ENCODE measurements around the gene KIF24.
"Not testable (repeated sequence)": the region's sequence is repeated elsewhere in the genome, so short reads cannot be mapped to it uniquely, and the experiment has no call there.

KIF24 gene

DNA sequence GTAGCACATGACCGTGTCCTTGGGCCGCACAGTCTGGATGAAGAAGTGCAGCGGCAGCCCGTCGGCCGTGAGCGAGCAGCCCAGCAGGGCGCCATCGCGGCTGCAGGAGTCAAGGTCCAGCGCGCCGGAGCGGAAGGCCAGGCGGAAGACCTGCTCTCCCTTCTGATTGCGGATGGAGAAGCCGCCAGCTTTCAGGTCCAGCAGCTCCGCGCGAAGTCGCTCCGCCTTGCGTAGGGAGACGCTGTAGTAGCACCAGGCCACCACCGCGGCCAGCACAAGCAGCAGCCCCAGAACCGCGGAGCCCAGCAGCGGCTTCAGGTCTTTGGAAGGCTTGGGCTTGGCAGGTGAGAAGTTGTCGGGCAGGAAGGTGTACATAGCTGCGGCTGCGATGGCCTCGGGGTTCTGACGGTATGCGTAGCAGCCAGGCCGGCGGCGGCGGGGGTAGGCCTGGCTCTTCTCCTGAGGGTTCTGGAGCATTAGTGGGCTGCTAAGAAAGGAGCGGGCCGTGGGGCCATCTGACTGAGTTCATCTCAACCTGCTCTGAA lies 43.5 kb upstream of the KIF24 start:
- H3K9me3 ChIP-seq (ENCODE audit: control insufficient read depth in 2 of 2, low read length in 2 of 2) = no peaks in the 10 kb centered on the region
- H3K27ac ChIP-seq (ENCODE audit: low read depth in 2 of 2, low read length in 2 of 2) = no peak overlapping the region
- peaks cover 19 to 21% of the 10 kb centered on the region in 2 donors for H3K4me1 ChIP-seq (ENCODE audit: control insufficient read depth in 2 of 2, insufficient read depth in 2 of 2, low read length in 2 of 2)
- peaks cover 31 to 34% of the 10 kb centered on the region in 2 donors for H3K36me3 ChIP-seq (ENCODE audit: control insufficient read depth in 2 of 2, insufficient read depth in 2 of 2, low read length in 2 of 2)
- H3K9ac ChIP-seq (ENCODE audit: low read depth in 1 of 2, low read length in 2 of 2) = no peak overlapping the region
- no peaks in the 10 kb centered on the region for H3K27me3 ChIP-seq (ENCODE audit: control insufficient read depth in 2 of 2, insufficient read depth in 2 of 2, low read length in 2 of 2)
- H3K4me3 ChIP-seq (ENCODE audit: low read length in 2 of 2) = no peak overlapping the region

DNA sequence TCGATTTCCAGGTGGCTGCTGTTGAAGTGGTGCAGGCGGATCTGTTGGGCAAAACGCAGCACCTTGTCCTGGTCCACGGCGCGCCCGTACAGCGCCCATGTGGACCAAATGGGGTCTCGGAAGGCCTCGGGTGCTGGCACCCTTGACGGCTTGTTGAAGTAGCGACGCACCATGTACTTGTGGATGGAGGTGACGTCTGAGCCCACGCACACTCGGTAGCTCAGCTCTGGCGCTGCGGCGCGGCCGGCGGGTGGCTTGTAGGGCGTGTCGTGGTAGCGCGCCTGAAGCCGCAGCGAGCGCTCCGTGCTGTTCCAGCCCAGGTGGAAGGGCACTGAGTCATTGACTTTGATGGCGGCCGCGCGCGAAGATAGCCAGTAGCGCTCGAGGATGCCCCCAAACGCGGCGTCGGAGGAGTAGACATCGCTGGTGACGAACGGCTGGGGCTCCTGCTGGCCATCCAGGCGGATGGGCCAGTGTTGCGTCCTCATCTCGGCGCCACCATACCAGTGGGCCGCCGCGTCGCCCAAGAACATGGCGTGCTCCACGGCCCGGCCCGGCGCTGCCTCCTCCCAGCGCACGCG lies 42.9 kb upstream of the KIF24 start:
- Histone ChIP-seq H3K4me1 (ENCODE audit: control insufficient read depth in 2 of 2, insufficient read depth in 2 of 2, low read length in 2 of 2) (peaks cover 15 to 21% of the 10 kb centered on the region in 2 donors), H3K27ac (ENCODE audit: low read depth in 2 of 2, low read length in 2 of 2) (no peak overlapping the region), H3K9me3 (ENCODE audit: control insufficient read depth in 2 of 2, low read length in 2 of 2) (no peaks in the 10 kb centered on the region), H3K27me3 (ENCODE audit: control insufficient read depth in 2 of 2, insufficient read depth in 2 of 2, low read length in 2 of 2) (no peaks in the 10 kb centered on the region), H3K36me3 (ENCODE audit: control insufficient read depth in 2 of 2, insufficient read depth in 2 of 2, low read length in 2 of 2) (peaks cover 34 to 35% of the 10 kb centered on the region in 2 donors), H3K4me3 (ENCODE audit: low read length in 2 of 2) (no peak overlapping the region), H3K9ac (ENCODE audit: low read depth in 1 of 2, low read length in 2 of 2) (no peak overlapping the region)

DNA sequence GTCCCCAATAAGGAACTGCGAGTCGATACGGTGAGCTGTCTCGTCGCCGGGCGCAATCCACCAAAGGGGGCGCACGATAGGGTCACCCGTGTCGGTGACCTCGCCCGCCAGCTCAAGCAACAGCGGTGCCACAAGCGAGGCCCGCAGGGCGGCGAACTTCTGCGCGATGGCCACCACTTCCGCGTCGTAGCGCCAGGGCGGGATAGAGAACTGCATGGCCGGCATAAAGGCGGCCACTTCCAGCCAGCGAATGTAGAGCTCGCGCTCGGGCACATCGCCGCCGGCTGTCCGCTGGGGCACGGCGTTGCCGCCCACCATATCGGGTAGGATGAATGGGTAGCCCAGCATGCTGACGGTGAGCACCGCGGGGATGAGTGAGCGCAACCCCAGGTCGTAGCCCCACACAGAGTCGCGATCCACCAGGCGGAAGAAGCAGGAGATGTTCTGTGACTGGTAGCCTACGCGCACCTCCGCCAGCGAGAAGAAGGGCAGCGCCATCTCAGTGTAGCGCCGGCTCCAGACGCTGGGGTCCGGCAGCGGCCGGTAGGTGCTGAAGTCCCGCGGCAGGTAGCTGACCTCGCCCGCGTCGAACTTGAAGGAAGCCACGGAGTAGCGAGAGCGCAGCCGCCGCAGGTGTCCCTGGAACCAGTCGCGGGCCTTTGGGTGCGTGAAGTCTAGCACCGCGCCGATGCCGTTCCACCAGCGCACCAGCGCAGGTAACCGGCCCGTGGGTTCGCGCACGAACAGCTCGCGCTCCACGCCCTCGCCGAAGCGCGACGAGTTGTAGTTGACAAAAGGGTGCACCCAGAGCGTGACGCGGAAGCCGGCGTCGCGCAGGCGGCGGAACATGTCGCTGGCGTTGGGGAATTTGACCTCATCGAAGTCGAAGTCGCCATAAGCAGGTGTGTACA lies 42.2 kb upstream of the KIF24 start:
- no peaks in the 10 kb centered on the region for H3K9me3 ChIP-seq (ENCODE audit: control insufficient read depth in 2 of 2, low read length in 2 of 2)
- H3K4me3 ChIP-seq (ENCODE audit: low read length in 2 of 2) = no peak overlapping the region
- H3K4me1 ChIP-seq (ENCODE audit: control insufficient read depth in 2 of 2, insufficient read depth in 2 of 2, low read length in 2 of 2) = peaks cover 13 to 21% of the 10 kb centered on the region in 2 donors
- no peak overlapping the region for H3K27ac ChIP-seq (ENCODE audit: low read depth in 2 of 2, low read length in 2 of 2)
- no peaks in the 10 kb centered on the region for H3K27me3 ChIP-seq (ENCODE audit: control insufficient read depth in 2 of 2, insufficient read depth in 2 of 2, low read length in 2 of 2)
- no peak overlapping the region for H3K9ac ChIP-seq (ENCODE audit: low read depth in 1 of 2, low read length in 2 of 2)
- peaks cover 34 to 35% of the 10 kb centered on the region in 2 donors for H3K36me3 ChIP-seq (ENCODE audit: control insufficient read depth in 2 of 2, insufficient read depth in 2 of 2, low read length in 2 of 2)

DNA sequence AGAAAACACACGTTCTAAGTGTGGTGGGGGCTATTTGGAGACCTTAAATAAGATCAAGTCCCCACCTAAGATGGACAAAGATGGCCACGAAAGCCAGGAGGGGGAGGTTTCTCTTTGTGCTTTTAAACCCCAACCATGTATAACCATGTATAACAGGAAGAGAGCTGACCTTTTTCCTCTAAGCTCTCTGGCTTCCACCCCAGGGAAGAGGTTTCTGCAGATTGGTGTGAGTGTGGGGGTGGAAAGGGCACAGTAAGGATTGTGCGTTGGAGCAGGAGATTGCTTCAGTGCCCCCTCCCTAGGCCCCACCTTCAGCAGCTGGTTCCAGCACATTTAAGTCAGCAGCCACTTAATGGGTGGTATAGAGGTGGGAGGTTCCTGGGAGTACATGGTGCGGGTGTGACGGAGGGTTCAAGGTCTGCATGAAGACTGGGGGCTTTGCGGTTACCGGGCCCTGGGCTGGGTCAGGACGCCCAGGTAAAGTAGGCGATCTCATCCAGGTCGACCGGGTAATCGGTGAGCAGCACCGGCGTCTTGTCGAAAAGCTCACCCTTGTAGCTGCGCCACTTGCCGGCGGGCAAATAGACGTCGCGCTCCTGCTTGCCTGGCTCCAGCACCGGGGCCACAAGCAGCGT lies 41.4 kb upstream of the KIF24 start:
- Histone ChIP-seq H3K27me3 (ENCODE audit: control insufficient read depth in 2 of 2, insufficient read depth in 2 of 2, low read length in 2 of 2) (no peaks in the 10 kb centered on the region), H3K9me3 (ENCODE audit: control insufficient read depth in 2 of 2, low read length in 2 of 2) (no peaks in the 10 kb centered on the region), H3K4me1 (ENCODE audit: control insufficient read depth in 2 of 2, insufficient read depth in 2 of 2, low read length in 2 of 2) (peaks cover 6 to 13% of the 10 kb centered on the region in 2 donors), H3K9ac (ENCODE audit: low read depth in 1 of 2, low read length in 2 of 2) (no peak overlapping the region), H3K4me3 (ENCODE audit: low read length in 2 of 2) (no peak overlapping the region), H3K27ac (ENCODE audit: low read depth in 2 of 2, low read length in 2 of 2) (no peak overlapping the region), H3K36me3 (ENCODE audit: control insufficient read depth in 2 of 2, insufficient read depth in 2 of 2, low read length in 2 of 2) (peaks cover 34 to 35% of the 10 kb centered on the region in 2 donors)

DNA sequence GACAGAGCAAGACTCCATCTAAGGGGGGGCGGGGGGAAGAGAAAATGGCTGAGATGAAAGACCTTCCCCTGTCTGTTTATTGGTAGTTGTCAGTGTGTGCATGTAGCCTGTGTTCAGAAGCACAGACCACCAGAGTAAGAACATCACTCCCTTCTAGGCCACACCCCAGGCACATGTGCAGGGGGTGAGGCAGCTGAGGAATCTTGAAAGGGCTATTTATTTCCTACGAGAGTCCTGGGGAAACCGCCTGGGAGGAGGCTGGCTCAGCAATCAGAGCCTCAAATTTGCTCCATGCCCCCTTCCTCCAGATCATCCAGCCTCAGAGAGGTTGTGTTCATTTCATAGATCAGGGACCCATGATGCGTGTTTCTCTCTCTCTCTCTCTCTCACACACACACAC lies 40.6 kb upstream of the KIF24 start:
- Histone ChIP-seq H3K36me3 (ENCODE audit: control insufficient read depth in 2 of 2, insufficient read depth in 2 of 2, low read length in 2 of 2) (peaks cover 34 to 35% of the 10 kb centered on the region in 2 donors), H3K4me1 (ENCODE audit: control insufficient read depth in 2 of 2, insufficient read depth in 2 of 2, low read length in 2 of 2) (peaks cover 4 to 9% of the 10 kb centered on the region in 2 donors), H3K27ac (ENCODE audit: low read depth in 2 of 2, low read length in 2 of 2) (no peak overlapping the region), H3K9ac (ENCODE audit: low read depth in 1 of 2, low read length in 2 of 2) (no peak overlapping the region), H3K9me3 (ENCODE audit: control insufficient read depth in 2 of 2, low read length in 2 of 2) (no peaks in the 10 kb centered on the region), H3K27me3 (ENCODE audit: control insufficient read depth in 2 of 2, insufficient read depth in 2 of 2, low read length in 2 of 2) (no peaks in the 10 kb centered on the region), H3K4me3 (ENCODE audit: low read length in 2 of 2) (no peak overlapping the region)

DNA sequence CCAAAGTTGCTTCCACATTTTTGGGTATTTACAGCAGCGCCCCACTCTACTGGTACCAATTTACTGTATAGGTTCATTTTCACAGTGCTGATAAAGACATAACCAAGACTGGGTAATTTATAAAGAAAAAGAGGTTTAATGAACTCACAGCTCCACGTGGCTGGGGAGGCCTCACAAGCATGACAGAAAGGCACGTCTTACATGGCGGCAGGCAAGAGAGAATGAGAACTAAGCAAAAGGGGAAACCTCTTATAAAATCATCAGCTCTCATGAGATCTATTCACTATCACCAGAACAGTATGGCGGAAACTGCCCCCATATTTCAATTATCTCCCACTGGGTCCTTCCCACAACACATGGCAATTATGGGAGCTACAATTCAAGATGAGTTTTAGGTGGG lies 39.7 kb upstream of the KIF24 start:
- not testable (repeated sequence) for H3K9ac ChIP-seq (ENCODE audit: low read depth in 1 of 2, low read length in 2 of 2); H3K4me3 ChIP-seq (ENCODE audit: low read length in 2 of 2); H3K27ac ChIP-seq (ENCODE audit: low read depth in 2 of 2, low read length in 2 of 2); H3K4me1 ChIP-seq (ENCODE audit: control insufficient read depth in 2 of 2, insufficient read depth in 2 of 2, low read length in 2 of 2); H3K27me3 ChIP-seq (ENCODE audit: control insufficient read depth in 2 of 2, insufficient read depth in 2 of 2, low read length in 2 of 2); H3K9me3 ChIP-seq (ENCODE audit: control insufficient read depth in 2 of 2, low read length in 2 of 2)
- H3K36me3 ChIP-seq (ENCODE audit: control insufficient read depth in 2 of 2, insufficient read depth in 2 of 2, low read length in 2 of 2) = peaks cover 34 to 35% of the 10 kb centered on the region in 2 donors

DNA sequence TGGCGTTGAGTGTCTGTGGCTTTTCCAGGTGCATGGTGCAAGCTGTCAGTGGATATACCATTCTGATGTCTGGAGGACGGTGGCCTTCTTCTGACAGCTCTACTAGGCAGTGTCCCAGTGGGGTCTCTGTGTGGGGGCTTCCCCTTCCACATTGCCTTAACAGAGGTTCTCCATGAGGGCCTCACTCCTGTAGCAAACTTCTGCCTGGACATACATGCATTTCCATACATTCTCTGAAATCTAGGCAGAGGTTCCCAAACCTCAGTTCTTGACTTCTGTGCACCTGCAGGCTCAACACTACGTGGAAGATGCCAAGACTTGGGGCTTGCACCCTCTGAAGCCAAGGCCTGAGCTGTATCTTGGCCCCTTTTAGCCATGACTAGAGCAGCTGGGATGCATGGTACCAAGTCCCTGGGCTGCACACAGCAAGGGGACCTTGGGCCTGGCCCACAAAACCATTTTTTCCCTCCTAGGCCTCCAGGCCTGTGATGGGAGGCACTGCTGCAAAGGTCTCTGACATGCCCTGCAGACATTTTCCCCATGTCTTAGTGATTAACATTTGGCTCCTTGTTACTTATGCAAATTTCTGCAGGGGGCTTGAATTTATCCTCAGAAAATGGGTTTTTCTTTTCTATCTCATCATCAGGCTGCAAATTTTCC lies 38.8 kb upstream of the KIF24 start:
- H3K4me3 ChIP-seq (ENCODE audit: low read length in 2 of 2); H3K27me3 ChIP-seq (ENCODE audit: control insufficient read depth in 2 of 2, insufficient read depth in 2 of 2, low read length in 2 of 2); H3K9ac ChIP-seq (ENCODE audit: low read depth in 1 of 2, low read length in 2 of 2); H3K27ac ChIP-seq (ENCODE audit: low read depth in 2 of 2, low read length in 2 of 2); H3K9me3 ChIP-seq (ENCODE audit: control insufficient read depth in 2 of 2, low read length in 2 of 2); H3K4me1 ChIP-seq (ENCODE audit: control insufficient read depth in 2 of 2, insufficient read depth in 2 of 2, low read length in 2 of 2): not testable (repeated sequence)
- peaks cover 34 to 35% of the 10 kb centered on the region in 2 donors for H3K36me3 ChIP-seq (ENCODE audit: control insufficient read depth in 2 of 2, insufficient read depth in 2 of 2, low read length in 2 of 2)

DNA sequence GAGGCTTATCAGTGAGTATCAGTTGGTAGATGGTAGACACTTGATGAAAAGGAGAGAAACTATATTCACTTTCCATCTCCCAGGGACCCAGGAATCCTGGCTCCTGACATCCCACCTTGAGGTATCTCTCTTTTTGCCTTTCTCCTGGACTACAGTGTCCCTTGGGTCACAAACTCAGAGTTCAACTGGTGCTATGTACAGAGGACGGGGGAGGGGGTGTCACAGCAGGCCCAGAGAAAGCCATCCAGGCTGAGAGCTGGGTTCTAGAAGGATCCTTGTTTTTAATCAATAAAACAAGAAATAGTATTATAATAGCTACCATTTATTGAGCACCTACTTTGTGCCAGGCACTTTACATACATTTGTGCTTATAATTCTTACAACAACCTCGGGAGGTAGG lies 37.3 kb upstream of the KIF24 start:
- no peak overlapping the region for H3K4me3 ChIP-seq (ENCODE audit: low read length in 2 of 2)
- H3K9me3 ChIP-seq (ENCODE audit: control insufficient read depth in 2 of 2, low read length in 2 of 2) = no peaks in the 10 kb centered on the region
- H3K36me3 ChIP-seq (ENCODE audit: control insufficient read depth in 2 of 2, insufficient read depth in 2 of 2, low read length in 2 of 2) = peaks cover 21 to 25% of the 10 kb centered on the region in 2 donors
- no peaks in the 10 kb centered on the region for H3K4me1 ChIP-seq (ENCODE audit: control insufficient read depth in 2 of 2, insufficient read depth in 2 of 2, low read length in 2 of 2)
- H3K27ac ChIP-seq (ENCODE audit: low read depth in 2 of 2, low read length in 2 of 2) = no peak overlapping the region
- no peaks in the 10 kb centered on the region for H3K27me3 ChIP-seq (ENCODE audit: control insufficient read depth in 2 of 2, insufficient read depth in 2 of 2, low read length in 2 of 2)
- no peak overlapping the region for H3K9ac ChIP-seq (ENCODE audit: low read depth in 1 of 2, low read length in 2 of 2)

DNA sequence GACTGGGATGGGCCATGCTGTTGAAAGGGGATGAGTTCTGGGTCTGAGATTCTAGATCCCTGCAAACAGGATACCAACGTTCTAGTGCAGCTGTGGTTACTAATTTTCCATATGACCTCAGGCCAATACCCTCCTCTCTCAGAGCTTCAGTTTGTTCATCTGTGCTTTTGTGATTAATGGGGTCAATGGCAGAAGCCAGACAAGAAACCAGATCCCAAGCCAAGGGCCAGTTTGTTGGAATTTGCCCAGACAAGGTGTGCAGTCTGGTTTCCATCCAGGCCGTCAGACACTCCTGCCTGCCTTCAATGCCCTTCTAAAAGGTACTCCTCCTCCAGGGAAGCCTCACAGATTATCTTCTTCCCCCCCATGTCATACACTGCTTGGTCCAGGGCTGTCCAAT lies 36.2 kb upstream of the KIF24 start:
- Histone ChIP-seq H3K27ac (ENCODE audit: low read depth in 2 of 2, low read length in 2 of 2) (no peak overlapping the region), H3K9ac (ENCODE audit: low read depth in 1 of 2, low read length in 2 of 2) (no peak overlapping the region), H3K36me3 (ENCODE audit: control insufficient read depth in 2 of 2, insufficient read depth in 2 of 2, low read length in 2 of 2) (peaks cover 12 to 14% of the 10 kb centered on the region in 2 donors), H3K4me1 (ENCODE audit: control insufficient read depth in 2 of 2, insufficient read depth in 2 of 2, low read length in 2 of 2) (no peaks in the 10 kb centered on the region), H3K27me3 (ENCODE audit: control insufficient read depth in 2 of 2, insufficient read depth in 2 of 2, low read length in 2 of 2) (no peaks in the 10 kb centered on the region), H3K9me3 (ENCODE audit: control insufficient read depth in 2 of 2, low read length in 2 of 2) (no peaks in the 10 kb centered on the region), H3K4me3 (ENCODE audit: low read length in 2 of 2) (no peak overlapping the region)

All from mucosa of rectum (tissue), 2 donors.